DMS53 treated with DMSO at 0.1 percent for 48 hours (cell line): Measurements from ENCODE around the gene AGBL5.

ENCODE experiments used
- DNase-seq: peaks from one replicate; lab custom pipeline; 2025; ENCODE audit not compliant: unreplicated experiment; lab: John Stamatoyannopoulos, UW

AGBL5 gene

GRCh38 chr2:27050996-27051901 is at the start of gene AGBL5:
Gene AGBL5 (plus strand): TSS chr2:27051668. CDS start chr2:27052959, 1,291 bp downstream.
- peak; percentile 87 for DNase-seq

GRCh38 chr2:27001950-27002349 is 49.5 kb upstream of the AGBL5 start:
- DNase-seq: no peak

GRCh38 chr2:27003007-27003406 is 48.5 kb upstream of the AGBL5 start:
- no peak for DNase-seq

GRCh38 chr2:27003857-27004256 is 47.6 kb upstream of the AGBL5 start:
- no peak for DNase-seq

DNA sequence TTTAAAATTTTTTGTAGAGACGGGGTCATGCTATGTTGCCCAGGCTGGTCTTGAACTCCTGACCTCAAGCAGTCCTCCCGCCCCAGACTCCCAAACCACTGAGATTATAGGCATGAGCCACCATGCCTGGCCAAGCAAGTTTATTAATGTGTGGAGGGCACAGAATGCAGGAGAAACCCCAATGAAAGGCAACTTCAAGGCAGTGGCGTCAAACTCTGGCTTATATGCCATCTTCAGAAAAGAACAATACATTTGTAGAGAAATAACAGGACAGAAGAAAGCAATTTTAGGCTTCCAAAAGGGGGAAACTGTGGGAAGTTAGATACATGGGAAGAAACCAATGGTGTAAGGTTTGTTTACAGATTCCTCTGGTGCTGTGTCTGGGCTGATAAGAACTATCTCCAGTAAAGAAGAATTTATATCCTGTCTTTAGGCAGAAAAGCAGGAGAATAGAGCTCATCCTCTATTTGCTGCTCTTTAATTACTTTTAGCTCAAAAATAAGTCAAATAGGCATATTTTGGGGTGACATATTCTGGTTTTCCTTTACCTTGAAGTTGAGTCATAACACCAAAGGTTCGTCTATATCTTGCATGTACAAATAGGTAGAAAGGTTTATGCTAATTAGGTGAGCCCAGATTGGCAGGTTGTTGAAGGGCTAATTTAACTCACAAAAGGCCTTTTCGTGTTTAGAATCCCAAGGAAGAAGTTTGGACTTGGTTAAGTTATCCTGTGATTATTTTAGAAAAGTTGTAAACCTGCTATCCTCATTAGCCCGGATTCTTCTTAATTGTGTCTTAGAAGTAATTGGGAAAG is 44.7 kb upstream of the AGBL5 start:
- no peak for DNase-seq

DNA sequence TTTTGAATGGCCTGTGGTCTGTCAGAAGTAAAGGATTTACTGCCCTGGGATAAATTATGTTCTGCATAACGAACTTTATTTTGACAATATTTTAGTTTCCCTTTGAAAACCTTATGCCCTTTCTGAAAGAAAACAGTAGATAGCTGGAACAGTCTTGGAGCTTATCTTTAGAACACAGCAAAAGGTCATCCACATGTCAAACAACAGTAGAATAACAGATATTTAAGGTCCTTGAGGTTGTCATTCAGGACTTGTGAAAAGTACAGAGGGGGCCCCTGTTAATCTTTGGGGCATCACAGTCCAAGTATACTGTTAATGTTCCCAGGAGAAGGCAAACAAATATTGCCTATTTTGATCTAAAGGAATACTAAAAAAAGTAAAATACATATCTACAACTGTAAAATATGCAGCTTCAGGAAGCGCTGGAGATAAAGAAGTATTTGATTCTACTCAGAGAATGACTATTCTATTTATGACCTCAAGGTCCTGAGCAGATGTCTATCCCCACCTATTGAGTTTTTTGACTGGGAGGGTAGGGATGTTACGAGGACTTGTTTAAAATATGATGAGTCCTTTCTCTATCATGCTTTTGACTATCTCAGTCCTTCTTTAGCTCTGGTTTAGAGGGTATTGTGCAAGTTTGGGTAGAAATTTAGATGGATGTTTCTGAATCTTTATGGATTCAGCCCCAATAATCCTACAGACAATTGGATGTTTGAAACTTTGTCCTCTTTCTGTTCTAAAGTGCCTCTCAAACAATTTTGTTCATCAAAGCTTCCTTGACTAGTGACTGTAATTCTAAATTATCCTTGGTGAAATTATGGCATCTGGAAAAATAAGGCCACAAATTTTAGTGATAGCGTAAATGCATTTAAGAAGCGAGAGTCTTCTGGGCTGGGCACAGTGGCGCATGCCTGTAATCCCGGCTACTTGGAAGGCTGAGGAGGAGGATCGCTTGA is 43.8 kb upstream of the AGBL5 start:
- no peak for DNase-seq

- no peak for DNase-seq
These were observed 42.8 kb upstream of the AGBL5 start for GRCh38 chr2:27008678-27009077.

GRCh38 chr2:27009083-27009482 is 42.4 kb upstream of the AGBL5 start:
- no peak for DNase-seq

DNA sequence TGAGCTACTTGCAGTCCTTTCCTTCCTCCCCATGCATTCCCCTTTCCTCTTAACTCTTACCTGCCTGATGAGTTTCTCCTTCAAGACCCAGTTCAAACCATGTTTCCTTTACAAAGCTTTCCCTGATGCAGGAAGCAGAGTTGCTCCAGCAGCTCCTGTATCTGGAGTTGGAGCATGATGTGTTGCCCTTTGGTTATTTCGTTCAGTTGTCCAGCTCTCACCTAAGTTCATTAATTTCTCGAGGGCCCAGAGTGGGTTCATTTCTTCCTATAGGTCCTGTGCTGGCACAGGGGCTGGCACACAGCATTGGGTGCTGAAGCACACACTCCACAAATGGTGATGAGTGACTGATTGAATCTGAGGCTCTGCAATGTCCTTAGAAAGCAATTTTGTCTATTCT is 41.8 kb upstream of the AGBL5 start:
- no peak for DNase-seq

GRCh38 chr2:27010139-27010538 is 41.3 kb upstream of the AGBL5 start:
- DNase-seq: no peak

DNA sequence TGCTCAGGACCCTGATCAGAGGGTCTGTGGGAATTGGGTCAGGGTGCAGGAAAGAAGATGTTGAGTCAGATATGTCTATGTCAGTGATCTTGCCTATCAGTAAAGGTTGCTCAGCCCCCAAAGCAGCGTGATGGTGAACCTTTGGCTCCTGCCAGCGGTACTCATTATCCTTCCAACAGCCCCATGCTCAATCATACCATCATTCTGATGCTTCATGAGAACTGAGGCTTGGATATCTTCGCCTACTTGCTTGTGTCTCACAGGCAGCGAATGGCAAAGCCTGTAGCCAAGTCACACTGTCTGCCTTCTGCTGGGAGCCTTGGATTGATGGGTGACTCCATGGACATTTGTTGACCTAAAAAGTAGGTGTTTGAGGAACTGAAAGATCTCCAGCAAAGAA is 37.7 kb upstream of the AGBL5 start:
- no peak for DNase-seq

GRCh38 chr2:27014771-27015433 is 36.6 kb upstream of the AGBL5 start:
- no peak for DNase-seq

DNA sequence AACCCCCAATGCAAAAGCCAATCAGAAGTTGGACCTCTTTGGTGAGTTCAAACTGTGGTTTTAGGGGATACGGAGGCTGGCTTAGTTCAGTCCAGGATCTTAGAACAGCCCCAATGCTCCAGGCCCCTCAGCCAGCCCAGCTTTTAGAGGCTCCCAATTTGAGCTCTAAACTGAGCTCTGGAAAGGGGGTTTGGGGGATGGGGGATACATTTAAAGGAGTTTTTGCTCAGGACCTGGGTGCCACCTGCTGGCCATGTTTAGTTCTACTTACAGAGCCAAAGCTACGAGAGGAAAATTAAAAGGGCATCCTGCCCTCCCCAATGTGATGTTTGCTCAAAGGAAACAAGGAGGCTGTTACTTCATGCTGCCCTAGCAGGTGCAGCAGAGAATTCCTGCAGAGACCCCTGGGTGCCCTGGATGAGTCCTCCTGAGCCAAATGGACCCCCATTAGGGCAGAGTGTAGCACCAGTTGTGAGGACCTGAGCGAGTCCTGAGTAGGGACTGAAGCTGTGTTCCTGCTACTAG is 34.6 kb upstream of the AGBL5 start:
- peak; percentile 14 for DNase-seq

DNA sequence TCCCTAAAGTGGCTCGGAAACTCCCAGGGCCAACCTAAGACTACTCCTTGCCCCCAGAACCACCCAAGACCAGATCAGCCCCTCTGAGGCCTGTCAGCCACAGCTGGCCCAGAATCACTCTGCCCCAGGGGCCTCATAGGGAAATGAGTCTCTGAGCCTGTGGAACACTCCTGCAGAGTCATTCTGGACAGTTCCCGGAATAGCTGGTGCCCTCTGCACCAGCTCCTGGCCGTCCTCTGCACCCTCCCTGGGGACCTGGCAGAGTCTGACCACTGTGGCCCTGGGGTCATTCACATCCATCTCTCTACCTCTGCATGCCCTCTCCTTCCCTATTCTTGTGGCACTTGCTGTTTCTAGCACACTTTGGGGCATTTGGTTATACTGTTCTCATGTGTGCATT is 33.3 kb upstream of the AGBL5 start:
- DNase-seq: no peak

DNA sequence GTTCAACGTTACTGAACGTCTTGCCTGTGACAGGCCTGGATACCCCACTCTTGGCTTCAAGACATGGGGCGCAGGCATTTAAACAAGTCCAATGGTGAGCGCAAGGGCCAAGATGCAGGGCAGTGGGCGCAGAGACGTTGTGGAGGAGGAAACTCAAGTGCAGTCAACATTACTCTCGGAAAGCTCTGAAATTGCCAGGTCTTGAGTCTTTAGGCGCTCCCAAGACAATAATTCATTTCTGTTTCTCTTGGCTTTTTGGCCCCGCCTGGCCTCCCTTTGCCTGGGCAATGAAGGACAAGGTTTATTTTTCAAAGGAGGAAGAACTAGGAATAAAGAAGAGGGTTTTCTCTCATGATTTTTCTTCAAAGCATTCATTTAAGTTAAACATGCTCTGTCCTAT is 32.0 kb upstream of the AGBL5 start:
- DNase-seq: no peak

- DNase-seq: no peak
These were observed 31.3 kb upstream of the AGBL5 start for GRCh38 chr2:27019931-27020855.

DNA sequence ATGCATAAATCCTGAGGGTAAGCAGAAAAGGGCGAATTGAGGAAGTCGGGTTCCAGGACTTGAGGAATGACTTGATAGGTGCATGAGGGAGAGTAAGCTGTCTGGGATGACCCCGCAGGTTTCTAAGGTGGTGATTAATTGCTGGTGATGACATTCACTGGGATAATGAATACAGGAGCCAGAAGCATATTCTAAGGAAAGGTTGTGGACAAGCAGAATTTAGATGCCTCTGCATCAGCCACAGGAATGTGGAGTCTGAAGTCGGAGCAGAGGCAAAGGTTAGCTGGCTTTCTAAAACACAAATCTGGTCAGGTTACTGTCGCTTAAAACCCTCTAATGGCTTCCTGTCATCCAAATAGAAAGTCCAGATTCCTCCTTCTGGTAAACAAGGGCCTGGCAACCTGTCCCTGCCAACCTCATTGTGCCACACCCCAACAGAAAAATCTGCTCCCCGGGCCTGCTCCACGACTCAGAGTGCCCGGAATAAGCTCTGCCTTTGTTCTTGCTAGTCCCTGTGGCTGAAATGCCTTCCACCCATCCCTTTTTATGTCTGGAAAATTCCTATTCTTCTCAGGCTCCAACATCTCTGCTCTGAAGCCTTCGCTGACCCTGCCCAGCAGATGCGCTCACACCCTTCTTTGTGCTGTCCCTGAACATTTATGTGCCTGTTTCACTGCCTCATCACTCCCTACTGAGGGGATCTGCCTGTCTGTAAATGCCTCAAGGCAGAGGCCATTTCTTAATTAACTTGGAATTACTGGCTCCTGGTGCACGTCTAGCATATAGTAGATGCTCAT is 30.0 kb upstream of the AGBL5 start:
- no peak for DNase-seq

DNA sequence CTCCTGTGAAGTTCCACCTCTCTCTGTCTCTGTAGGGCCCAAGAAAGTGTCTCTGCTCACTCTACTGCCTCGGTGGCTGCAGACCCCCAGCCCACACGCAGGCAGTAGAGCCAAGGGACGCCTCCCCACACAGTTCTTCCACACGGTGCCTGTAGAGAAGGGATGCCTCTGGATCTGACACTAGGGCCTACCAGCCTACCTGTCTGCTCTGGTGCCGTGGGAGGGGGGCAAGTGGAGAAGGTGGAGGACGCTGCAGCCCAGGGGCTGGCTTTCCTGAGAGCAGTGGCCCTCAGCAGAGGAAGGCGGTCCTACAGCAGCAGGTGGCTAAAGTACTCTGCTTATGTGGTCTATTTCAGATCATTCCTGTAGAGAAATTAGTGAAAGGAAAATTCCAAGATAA is 27.7 kb upstream of the AGBL5 start:
- DNase-seq: no peak
